ENCODE results near the gene HIVEP3.

Gene HIVEP3

GRCh38 chr1:41741244-41741643, 177.5 kb downstream of the HIVEP3 start:
- DNase-seq (ENCODE audit: extremely low spot score, insufficient read length, low read depth) (no peak), FAIRE-seq (no peak)

GRCh38 chr1:41740630-41741239, 178.0 kb downstream of the HIVEP3 start:
- no peak for DNase-seq (ENCODE audit: extremely low spot score, insufficient read length, low read depth)
- peak; percentile 76 for FAIRE-seq

GRCh38 chr1:41740058-41740457, 178.7 kb downstream of the HIVEP3 start:
- DNase-seq (ENCODE audit: extremely low spot score, insufficient read length, low read depth), result no peak
- no peak for FAIRE-seq

- DNase-seq (ENCODE audit: extremely low spot score, insufficient read length, low read depth), result peak; percentile 49
Measured at GRCh38 chr1:41739061-41739955, 179.4 kb downstream of the HIVEP3 start.

GRCh38 chr1:41738475-41738874, 180.2 kb downstream of the HIVEP3 start:
- no peak for DNase-seq (ENCODE audit: extremely low spot score, insufficient read length, low read depth)
- peak; percentile 51 for FAIRE-seq

More at GRCh38 chr1:41739061-41739955, 179.4 kb downstream of the HIVEP3 start:
- peak; percentile 94 for FAIRE-seq

GRCh38 chr1:41738006-41738405, 180.7 kb downstream of the HIVEP3 start:
- DNase-seq (ENCODE audit: extremely low spot score, insufficient read length, low read depth) (no peak), FAIRE-seq (no peak)

GRCh38 chr1:41735631-41736260, 183.0 kb downstream of the HIVEP3 start:
- no peak for DNase-seq (ENCODE audit: extremely low spot score, insufficient read length, low read depth)
- FAIRE-seq, result no peak

GRCh38 chr1:41735139-41735538, 183.6 kb downstream of the HIVEP3 start:
- FAIRE-seq (no peak), DNase-seq (ENCODE audit: extremely low spot score, insufficient read length, low read depth) (no peak)

- FAIRE-seq, result no peak
- no peak for DNase-seq (ENCODE audit: extremely low spot score, insufficient read length, low read depth)
Measured at GRCh38 chr1:41734201-41734970, 184.3 kb downstream of the HIVEP3 start.

GRCh38 chr1:41733725-41734124, 185.0 kb downstream of the HIVEP3 start:
- FAIRE-seq (no peak), DNase-seq (ENCODE audit: extremely low spot score, insufficient read length, low read depth) (no peak)

- DNase-seq (ENCODE audit: extremely low spot score, insufficient read length, low read depth), result no peak
- FAIRE-seq, result no peak
Measured at GRCh38 chr1:41733021-41733420, 185.7 kb downstream of the HIVEP3 start.

- FAIRE-seq (no peak), DNase-seq (ENCODE audit: extremely low spot score, insufficient read length, low read depth) (no peak)
Measured at GRCh38 chr1:41731516-41732030, 187.1 kb downstream of the HIVEP3 start.

GRCh38 chr1:41730806-41731205, 187.9 kb downstream of the HIVEP3 start:
- FAIRE-seq (no peak), DNase-seq (ENCODE audit: extremely low spot score, insufficient read length, low read depth) (no peak)

GRCh38 chr1:41728403-41729202, 190.1 kb downstream of the HIVEP3 start:
- DNase-seq (ENCODE audit: extremely low spot score, insufficient read length, low read depth) (peak; percentile 83), FAIRE-seq (peak; percentile 100)

GRCh38 chr1:41727749-41728115, 191.0 kb downstream of the HIVEP3 start:
- FAIRE-seq (no peak), DNase-seq (ENCODE audit: extremely low spot score, insufficient read length, low read depth) (no peak)

GRCh38 chr1:41726899-41727748, 191.6 kb downstream of the HIVEP3 start:
- peak; percentile 48 for DNase-seq (ENCODE audit: extremely low spot score, insufficient read length, low read depth)
- peak; percentile 99 for FAIRE-seq

GRCh38 chr1:41726292-41726691, 192.4 kb downstream of the HIVEP3 start:
- DNase-seq (ENCODE audit: extremely low spot score, insufficient read length, low read depth) (no peak), FAIRE-seq (peak; percentile 70)

- FAIRE-seq (peak; percentile 29), DNase-seq (ENCODE audit: extremely low spot score, insufficient read length, low read depth) (no peak)
Measured at GRCh38 chr1:41724926-41725325, 193.8 kb downstream of the HIVEP3 start.

Data from GM18507 (cell line).